ENCODE data around the gene MPO. TPM values are rescaled to one million over a fixed set of nuclear protein-coding genes. Genes with fewer than 3 reads are reported as not detected.

The MPO gene
- total RNA-seq, 1 donor from 2014 or later, result not detected

GRCh38 chr17:58279736-58280479 lies 827 bp downstream of the MPO start:
- DNase-seq (ENCODE audit: low read depth in 2 of 2), result no peak

- DNase-seq (ENCODE audit: low read depth in 2 of 2), result peak in 1 of 2 donors; percentile 7
These were observed 1.6 kb downstream of the MPO start for GRCh38 chr17:58279016-58279711.

GRCh38 chr17:58278661-58279015 lies 2.1 kb downstream of the MPO start:
- no peak for DNase-seq (ENCODE audit: low read depth in 2 of 2)

- DNase-seq (ENCODE audit: low read depth in 2 of 2), result no peak
These were observed 2.7 kb downstream of the MPO start for GRCh38 chr17:58277802-58278595.

GRCh38 chr17:58277107-58277801 lies 3.5 kb downstream of the MPO start:
- no peak for DNase-seq (ENCODE audit: low read depth in 2 of 2)

DNA sequence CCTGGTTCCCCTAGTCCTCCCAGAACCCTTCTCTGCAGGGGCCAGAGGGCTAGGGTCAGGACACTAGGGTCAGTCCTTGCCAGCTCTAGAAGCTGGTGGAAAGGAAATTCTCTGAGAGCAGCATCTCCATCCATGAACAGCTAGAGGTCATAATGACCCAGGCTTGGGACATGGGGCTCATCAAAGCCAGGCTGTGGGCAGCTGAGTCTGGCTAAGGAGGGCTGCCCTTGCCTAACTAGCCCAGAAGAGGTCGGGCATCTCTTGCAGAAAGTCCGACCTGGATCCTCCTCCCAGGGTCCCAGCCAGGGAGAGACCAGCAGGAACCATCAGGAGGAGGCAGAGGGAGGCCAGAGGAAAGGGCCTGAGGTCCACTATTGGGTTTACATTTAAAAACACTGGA lies 4.3 kb downstream of the MPO start:
- DNase-seq (ENCODE audit: low read depth in 2 of 2), result no peak

DNA sequence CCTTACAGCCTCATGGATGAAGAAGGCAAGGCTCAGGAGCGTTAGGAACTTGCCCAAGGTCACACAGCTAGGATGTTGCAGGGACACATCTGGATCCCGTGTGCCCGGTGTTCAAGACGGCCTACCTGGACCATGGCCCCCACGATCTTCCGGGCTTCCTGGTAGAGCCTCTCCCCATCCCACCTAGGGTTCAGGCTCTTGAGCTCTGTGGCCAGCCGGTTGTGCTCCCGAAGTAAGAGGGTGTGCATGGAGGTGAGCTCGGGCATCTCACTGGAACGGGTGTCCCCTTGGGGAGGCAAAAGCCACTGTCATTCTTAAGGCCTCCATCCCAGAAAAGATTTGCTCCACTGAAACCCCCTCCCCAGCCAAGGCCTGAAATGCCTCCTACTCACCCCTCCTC lies 5.3 kb downstream of the MPO start:
- no peak for DNase-seq (ENCODE audit: low read depth in 2 of 2)

- DNase-seq (ENCODE audit: low read depth in 2 of 2), result no peak
These were observed 7.2 kb downstream of the MPO start for GRCh38 chr17:58273453-58274104.

GRCh38 chr17:58272367-58273280 lies 8.1 kb downstream of the MPO start:
- DNase-seq (ENCODE audit: low read depth in 2 of 2), result no peak

DNA sequence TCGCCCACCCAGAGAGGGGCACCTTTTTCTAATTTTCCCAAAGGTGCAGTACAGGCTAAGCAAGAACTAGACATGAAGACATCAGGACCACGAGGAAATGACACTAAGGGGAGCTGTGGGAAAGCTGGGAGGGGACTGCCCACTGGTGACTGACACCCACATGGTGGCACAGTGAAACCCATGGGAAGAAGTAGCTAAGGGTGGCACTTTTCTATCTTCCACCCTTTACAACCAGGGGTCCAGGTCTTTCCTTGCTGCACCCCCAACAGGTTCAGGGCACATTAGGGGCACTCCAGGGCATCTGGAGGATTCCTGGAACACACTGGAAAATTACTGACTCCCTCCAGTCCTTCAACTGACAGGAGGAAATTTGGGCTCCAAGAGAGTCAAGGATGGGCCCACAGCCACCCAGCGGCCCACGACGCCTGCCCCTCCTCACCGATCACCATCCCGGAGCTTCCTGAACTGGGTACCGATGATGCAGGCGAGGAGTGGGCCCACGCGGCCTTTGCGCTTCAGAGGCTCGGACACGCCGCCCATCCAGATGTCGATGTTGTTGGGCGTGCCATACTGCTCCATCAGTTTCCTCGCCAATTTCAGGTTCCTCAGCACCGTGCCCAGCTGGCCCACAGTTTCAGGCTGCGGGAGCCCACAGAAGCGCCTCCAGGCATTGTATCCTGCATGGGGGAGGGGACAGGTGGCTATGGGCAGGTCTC lies 9.4 kb downstream of the MPO start:
- DNase-seq (ENCODE audit: low read depth in 2 of 2), result no peak

DNA sequence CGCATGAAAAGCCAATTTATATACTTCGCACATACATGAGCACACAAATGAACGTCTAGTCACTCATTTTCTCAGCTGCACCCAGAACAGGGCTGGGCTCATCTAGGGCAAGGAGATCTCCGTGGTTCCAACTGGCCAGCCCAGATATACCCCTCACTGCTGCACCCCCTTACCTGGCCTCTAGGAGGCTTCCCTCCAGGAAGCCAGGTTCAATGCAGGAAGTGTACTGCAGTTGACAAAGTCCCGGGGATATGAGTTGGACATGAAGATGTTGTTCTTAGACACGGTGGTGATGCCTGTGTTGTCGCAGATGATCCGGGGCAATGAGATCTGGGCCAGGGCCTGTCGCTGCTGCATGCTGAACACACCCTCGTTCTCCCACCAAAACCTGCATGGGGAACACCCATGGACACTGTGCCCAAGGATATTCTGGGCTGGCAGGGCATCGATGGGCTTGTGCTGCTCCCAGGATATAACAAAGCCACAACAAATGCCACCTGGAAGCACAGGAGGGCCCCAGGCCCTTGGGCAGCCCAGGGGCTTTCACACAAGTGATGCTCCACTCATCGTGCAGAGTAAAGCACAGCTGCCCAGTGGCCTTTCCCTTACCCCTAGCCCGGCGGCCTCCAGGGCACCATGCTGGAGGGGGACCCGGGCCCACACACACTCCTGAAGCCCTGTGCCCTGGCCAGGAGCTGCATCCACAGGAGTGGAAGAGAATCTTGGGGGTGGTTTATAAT lies 10.1 kb downstream of the MPO start:
- no peak for DNase-seq (ENCODE audit: low read depth in 2 of 2)

- no peak for DNase-seq (ENCODE audit: low read depth in 2 of 2)
These were observed 11.0 kb downstream of the MPO start for GRCh38 chr17:58269557-58270291.

- DNase-seq (ENCODE audit: low read depth in 2 of 2), result no peak
These were observed 11.8 kb downstream of the MPO start for GRCh38 chr17:58268774-58269556.

DNA sequence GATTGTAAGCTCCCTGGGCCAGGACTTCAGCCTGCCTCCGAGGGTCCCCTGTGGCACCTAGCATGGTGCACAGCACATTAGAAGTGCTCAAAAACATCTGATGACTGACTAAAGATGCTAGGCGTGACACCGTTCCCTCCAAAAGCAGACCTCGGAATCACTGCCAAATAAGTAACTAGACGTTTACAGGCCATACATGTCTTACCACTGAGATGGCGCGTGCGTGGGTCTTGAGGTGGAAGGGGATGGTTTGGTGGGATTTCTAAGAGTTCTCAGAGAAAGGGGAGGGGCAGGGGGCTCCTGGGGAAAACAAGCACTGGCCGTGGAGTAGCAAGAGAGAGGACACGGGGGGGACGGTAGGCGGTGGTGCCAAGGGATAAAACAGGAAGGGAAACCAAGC lies 12.4 kb downstream of the MPO start:
- DNase-seq (ENCODE audit: low read depth in 2 of 2), result no peak

DNA sequence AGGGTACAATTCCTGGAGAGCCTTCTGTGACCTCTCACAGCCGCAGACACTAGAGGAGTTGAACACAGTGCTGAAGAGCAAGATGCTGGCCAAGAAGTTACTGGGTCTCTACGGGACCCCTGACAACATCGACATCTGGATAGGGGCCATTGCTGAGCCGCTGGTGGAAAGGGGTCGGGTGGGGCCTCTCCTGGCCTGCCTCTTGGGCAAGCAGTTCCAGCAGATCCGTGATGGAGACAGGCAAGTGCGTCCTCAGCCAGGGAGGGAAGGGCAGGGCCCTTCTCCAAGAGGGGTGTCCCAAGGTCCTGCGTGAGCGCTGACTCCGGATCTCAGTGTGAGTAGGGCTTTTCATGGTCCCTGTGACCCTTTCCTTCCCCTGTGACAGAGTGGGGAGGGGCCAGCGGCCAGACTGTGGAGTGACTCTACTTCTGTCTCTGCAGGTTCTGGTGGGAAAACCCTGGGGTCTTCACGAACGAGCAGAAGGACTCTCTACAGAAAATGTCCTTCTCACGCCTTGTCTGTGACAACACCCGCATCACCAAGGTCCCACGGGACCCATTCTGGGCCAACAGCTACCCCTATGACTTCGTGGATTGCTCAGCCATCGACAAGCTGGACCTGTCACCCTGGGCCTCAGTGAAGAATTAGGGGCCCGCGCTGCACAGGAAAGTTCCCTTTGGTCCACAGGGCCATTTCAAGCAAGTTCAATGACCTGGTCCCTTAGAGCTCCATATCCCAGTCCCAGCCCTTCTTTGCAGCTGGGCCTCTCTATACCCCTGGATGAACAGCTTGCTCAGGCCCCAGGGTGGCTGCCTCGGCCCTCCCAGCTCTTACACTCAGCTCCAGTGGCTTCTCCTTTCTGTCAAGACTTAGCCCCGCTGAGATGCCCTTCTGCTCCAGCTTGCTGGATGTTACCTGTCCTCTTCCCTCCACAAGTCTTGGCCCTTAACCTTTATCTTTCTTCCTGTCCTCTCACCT lies 13.1 kb downstream of the MPO start:
- no peak for DNase-seq (ENCODE audit: low read depth in 2 of 2)
